NCI-H1105 (cell line): ENCODE data around the gene MFNG.
"Not testable (repeated sequence)": the region's sequence is repeated elsewhere in the genome, so short reads cannot be mapped to it uniquely, and the experiment has no call there.

Experiments
- DNase-seq: peaks from one replicate; lab custom pipeline; 2025; lab: John Stamatoyannopoulos, UW

The MFNG gene

DNA sequence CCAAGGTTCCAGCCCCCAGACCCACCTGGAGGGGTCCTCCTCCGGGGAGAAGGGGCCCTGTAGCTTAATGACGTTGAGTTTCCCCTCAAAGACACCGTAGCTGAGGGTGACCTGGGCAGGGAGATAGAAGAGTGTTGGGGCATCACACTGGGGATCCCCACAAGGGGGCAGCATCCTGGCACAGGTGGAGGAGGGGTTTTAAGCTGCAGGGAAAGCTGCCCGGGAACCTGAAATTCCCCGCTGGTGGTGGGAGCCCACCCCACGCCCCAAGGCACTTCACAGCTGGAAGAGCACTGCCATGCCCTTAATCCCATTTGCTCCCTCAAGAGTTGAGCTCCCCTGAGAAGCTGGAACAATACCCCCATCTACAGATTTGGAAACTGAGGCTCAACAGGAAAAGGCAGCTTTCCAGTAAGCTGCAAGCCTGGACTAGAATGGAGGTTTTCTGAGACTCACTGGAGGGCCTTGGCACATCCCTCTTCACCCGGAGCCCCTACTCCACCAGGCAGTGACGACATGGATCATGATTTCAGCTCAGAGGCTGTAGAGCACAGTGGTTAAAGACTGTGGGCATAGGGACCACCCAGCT is 13.7 kb downstream of the MFNG start:
- peak; percentile 6 for DNase-seq

DNA sequence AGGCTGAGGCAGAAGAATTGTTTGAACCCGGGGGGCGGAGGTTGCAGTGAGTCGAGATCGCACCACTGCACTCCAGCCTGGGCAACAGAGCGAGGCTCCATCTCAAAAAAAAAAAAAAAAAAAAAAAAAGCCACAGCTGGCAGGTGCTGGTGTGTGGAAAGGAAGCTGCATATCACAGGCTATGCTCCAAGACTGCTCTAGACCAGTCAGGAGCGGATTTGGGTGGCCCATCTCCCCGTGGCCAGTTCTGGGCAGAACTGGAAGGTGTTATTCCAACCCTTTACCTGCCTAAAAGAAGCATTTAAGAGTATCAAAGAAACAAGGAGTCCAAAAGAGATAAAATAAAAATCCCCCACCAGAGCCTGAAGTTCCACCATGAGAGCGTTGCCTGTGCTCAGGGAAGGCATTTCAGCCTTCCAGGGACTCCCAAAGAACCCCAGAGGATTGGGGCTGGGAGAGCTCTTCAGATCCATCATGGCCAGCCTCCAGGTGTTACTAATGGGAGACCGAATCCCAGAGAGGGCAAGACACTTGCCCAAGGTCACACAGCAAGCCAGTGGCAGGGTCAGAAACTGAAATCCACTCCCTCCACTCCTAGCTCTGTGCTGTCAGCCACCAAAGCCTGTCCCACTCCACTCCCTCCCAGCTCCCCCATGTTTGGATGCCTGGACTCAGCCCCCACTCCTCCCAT is 14.3 kb downstream of the MFNG start:
- DNase-seq, result no peak

DNA sequence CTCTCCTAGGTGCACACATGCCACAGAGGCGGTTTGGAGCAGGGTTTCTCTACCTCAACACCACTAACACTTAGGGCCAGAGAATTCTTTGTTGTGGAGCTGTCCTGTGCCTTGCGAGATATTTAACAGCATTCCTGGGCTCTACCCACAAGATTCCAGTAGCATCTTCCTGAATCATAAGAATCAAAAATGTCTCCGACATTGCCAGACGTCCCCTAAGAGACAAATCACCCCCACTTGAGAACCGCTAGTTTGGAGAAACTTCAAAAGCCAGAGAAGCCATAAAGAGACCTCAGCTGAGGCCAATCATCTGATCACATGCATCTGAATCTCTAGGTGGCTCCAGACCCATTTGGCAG is 16.1 kb downstream of the MFNG start:
- no peak for DNase-seq

DNA sequence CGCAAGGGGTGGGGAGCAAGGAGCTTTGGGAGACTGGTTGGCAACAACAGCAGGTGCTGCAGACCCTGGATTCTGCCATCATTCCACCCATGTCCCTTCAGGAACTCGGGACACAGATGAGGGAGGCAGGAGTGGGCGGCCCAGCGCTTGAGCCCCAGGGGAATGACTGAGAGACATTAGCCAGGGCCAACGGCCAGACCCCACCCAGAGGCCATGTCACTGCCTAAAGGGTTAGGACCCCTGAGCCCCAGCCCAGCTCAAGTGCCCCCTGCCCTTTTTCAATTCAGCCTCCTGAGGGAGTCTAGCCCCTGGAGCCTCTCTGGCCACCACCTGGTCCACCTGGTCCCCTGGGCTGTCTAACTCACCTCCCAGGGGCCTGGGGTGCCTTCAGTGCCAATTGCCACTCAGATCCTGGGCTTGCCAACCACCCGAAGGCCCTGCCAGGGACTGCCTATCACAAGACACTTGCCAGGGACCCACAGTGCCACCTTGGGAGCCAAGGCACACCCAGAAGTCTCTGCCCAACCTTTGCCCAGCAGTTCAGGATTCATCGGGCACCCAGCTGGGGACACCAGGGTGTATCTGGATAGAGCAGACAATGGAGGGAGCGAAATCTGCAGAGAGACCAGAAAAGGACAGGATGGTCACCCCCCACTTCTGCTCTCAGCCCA is 16.6 kb downstream of the MFNG start:
- DNase-seq, result no peak

DNA sequence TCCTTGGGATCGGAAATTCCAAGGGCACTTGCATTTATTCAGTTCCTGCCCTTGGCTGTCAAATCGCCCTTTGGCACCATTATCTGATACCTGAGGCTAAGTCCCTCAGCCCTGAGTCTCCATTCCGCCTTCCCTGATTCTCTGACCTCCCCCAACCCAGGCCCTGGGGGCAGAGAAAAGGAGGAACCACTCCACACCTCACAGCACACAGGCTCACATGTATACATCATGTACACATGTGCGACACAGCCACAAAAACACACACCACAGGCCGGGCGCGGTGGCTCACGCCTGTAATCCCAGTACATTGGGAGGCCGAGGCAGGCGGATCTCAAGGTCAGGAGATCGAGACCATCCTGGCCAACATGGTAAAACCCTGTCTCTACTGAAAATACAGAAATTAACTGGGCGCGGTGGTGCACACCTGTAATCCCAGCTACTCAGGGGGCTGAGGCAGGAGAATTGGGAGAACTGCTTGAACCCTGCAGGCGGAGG is 17.9 kb downstream of the MFNG start:
- DNase-seq, result not testable (repeated sequence)

DNA sequence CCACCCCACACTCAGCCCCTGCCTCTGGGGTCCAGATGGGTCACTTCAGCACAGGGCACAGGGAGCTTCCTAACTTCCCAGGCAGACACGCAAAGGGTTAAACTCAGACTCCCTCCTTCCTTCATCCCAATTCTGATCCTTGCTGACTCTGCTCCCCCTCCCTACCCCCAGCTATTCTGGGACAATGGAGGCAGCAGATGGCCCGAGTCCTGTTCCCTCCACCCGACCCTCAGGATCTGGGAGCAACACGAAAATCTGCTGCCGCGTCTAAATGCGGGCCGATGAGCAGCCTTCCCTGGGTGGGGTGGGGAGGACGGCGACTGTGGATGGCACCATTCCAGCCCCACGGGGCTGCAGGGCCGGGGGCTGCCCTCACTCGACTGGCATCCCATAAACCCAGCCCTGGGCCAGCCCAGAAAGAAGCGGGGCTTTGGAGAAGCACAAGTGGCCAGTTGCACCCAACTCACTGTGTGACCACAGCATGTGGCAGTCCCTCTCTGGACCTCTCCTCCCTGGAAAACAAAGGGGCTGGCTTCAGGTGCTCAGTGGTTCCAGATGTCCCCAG is 18.7 kb downstream of the MFNG start:
- DNase-seq, result no peak

DNA sequence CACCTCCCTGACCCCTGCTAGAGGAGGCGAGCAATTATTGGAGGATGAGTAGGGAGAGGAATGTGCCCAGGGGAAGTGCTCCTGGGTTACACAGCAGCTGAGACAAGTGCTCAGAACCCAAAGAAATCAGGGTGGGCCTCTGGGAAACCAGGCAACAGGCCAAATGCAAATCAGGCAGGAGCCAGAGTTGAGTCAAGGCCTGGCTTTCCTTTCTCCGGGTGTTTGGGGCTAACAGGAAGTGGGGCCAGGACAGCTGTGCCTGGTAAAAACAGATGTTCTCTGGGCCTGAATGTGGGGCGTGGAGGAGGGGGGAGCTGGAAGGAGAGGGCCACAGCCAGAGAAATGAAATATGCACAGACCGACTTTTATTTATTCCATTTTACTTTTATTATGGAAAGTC is 22.0 kb downstream of the MFNG start:
- DNase-seq, result no peak

DNA sequence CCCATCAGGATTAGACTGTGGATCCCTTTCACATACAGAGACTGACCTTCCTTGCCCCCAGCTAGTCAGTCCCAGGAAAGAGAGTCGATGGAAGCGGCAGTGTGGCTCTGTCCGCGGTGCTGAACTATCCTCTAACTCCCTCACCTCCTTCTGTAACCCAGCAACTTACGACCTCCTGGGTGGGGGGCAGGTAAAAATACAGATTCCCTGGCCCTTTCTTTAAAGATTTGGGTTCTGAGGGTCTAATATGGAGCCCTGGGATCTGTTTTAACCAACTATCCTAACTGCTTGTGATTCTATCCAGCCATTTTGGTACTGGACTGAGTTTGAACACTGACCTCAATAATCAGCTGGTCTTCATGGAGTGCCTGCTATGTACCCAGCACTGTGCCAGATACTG is 23.2 kb downstream of the MFNG start:
- DNase-seq, result no peak

DNA sequence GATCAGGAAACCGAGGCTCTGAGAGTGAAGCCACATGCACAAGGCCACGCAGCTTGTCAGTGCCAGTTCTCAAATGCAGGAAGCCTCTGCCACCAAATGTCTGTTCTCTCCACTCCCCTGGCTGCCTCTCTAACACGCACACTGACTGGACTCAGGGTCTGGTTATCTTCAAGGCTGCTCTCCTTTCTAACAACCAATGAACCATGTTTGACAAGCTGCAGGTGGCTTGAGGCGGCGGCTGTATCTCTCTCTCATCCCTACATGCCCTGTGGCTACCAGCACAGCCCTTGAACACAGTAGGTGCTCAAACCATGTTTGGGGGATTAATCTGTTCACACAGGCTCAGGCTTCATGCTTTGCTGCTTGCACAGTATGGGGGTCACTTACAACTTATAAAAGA is 23.7 kb downstream of the MFNG start:
- no peak for DNase-seq

DNA sequence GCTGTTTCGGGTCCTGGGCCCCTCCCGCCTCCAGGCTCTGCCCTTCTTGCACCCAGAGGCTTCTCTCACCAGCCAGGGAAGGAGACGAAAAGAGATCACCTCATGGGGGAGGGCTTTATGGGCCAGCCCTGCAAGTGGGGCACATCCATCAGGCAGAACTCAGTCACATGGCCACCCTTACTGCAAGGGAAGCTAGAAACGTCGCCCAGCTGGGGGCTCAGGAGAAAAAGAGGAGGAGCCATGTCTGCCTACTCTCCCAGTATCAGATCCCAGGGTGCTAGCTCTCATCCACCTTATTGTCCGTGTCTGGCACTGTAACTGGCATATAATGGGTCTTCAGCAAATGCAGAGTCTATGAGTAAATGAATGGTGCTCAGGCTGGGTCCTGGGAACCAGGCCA is 24.2 kb downstream of the MFNG start:
- DNase-seq, result no peak

DNA sequence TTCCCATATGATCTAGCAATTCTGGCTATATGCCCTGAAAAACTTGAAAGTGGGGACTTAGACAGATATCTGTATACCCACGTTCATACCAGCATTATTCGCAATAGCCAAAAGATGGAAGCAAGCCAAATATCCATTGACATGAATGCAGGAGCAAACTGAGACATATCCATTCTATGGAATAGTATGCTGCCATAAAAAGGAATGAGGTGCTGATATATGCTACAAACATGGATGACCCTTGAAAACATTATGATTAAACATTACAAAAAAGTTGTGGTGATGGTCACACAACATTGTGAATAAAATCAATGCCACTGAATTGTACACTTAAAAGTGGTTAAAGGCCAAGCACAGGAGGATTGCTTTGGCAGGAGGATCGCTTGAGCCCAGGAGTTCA is 25.5 kb downstream of the MFNG start:
- no peak for DNase-seq

DNA sequence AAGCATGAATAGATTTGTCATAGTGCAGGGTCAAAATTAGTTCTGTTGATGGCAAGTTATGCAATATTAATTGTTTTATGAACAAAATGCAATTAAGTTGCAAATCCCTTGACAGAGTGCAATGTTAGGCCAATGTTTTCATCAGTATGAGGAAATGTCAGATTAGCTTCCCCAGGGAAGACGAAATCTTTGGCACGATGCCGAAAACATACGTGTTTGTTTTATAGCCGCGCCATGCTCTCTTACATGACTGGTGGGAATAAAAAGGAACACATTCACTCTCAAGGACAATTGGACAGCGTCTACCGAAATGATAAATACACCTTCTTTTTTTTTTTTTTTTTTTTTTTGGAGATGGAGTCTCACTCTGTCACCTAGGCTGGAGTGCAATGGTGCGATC is 27.0 kb downstream of the MFNG start:
- peak; percentile 4 for DNase-seq

DNA sequence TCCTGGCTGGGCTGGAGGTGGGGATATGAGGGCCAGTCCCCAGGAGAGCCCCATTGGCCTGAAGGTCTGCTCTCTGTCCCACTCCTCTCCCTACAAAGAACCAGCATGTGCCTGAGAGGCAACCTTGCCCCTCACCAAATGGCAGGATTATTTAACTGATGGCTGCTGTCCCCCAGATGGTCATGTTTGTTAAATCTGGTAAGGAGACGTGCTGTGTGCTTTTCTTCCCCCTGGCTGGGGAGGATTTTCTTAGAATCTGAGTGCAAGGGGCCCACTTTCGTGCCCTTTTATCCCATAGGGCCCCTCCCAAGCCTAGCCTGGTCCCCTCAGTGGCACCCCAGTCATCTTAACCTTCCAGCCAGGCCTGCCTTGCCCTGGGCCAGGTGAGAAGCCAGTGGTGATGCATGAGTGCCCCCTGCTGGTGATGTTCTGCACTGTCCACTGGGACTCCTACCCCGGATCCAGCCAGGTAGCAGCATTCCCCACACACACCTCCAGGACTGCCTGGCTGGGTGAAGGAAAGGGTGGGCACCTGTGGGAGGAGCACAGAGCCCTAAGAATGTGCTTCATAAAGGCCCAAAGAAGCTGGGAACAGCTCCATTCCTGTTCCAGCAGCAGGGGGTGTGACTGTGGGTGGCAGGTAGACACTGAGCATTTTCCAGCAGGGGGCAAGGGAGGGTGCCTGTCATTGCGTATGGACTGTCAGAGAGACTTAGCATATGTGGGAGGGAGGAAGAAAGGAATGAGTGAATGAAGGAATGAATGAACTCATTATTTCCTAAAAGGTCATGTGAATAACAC is 28.9 kb downstream of the MFNG start:
- peak; percentile 61 for DNase-seq

DNA sequence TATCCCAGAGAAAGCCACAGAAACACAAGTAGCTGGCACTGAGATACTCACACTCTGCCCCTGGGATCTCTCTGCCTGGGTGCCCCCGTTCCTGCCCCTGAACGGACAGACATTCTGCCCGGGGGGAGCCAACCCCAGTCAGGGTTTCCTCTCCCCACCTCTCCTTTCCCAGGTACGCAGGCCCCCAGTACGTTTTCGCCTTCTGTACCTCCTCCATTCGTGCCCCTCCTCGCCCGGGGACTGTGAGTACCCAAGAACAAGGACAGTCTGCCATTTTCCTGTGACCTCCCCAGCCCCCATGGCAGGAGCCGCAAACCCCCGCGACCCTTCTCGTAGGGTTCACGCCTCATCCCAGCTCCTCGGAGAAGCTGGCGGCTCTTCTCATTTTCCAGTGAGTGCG is 29.8 kb downstream of the MFNG start:
- DNase-seq, result no peak

DNA sequence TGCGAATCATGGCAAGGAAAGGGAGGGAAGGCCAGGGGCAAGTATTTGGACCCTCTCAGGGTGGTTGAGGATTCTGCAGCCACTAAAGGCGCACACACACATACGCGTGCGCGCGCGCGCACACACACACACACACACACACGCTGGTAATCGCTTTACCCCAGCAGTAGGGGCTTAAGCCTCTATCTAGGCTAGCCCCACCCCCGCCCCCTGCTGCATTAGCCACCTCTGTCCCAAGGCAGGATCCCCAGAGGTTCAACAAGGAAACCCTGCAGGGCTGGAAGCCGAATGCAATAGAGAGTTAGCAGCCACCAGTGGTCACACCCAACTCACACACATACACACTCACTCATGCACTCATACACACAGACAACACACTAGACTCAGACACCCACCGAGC is 30.3 kb downstream of the MFNG start:
- DNase-seq, result no peak

DNA sequence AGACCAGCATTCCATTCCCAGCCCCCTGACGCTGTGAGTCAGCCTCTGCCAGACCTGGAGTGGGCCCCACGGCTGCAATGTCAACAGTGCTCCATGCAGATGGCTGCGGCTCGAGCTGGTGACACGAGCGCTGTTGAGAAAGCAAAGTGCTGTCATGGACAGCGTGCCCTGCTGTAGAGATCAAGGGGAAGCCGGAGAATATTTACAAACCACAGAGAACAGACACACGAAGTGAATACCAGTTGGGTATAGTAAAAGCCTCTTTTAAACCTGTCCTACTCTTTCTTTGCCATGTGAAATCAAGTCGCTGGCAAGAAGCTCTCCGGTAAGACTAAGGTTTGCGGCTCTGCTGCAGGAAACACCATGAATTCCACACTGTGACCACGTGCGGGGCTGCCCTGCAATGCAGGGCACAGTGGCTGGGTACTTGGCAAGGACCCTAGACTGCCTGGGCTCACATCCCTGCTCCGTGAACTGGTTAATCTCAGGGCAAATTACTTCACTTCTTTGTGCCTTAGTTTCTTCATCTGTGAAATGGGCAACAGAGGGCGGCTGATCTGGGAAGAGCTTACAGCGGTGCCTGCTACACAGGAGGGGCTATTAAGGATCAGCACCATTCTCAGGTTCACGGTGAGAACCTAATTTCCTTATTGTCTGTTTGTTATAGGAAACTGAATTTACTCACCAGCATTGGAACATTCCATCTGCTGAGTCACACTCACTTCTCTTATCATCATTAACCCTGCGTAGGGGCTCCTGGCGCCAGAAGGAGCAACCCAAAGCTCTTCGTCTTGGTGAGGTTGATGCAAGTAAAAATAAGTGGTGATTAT is 31.1 kb downstream of the MFNG start:
- no peak for DNase-seq

DNA sequence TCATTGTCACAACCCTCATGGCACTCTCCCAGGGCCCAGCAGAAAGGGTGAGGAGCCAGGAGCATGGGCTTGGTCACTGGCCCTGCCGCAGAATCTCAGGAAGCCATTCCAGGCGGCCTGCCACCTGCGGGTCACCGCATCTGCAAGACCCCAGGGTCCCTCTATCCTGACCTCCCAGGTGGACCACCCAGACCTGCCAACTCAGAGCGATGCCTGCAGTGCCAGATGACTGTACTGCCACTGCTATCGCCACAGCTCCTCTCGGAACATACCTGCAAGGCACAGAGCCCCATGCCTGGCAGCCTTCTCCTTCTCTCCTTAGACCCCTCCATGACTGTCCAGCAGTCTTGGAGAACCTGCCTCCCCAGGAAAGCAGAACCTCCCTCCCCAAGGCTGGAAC is 32.5 kb downstream of the MFNG start:
- no peak for DNase-seq

DNA sequence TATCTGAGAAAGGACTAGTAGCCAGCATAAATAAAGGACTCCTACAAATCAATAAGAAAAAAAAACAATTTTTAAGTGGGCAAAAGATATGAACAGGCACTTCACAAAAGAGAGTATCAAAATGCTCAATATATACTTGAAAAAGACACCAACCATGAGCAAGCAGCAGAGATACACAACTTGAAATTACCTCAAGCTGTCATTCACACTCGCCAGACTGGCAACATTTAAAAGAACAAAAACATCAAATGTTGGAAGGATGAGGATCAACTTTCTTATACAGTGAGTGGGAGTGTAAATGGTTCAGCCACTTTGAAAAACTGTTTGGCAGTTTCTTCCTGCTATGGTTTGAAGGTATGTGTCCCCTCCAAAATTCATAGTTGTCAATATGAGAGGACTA is 35.0 kb downstream of the MFNG start:
- DNase-seq, result no peak

DNA sequence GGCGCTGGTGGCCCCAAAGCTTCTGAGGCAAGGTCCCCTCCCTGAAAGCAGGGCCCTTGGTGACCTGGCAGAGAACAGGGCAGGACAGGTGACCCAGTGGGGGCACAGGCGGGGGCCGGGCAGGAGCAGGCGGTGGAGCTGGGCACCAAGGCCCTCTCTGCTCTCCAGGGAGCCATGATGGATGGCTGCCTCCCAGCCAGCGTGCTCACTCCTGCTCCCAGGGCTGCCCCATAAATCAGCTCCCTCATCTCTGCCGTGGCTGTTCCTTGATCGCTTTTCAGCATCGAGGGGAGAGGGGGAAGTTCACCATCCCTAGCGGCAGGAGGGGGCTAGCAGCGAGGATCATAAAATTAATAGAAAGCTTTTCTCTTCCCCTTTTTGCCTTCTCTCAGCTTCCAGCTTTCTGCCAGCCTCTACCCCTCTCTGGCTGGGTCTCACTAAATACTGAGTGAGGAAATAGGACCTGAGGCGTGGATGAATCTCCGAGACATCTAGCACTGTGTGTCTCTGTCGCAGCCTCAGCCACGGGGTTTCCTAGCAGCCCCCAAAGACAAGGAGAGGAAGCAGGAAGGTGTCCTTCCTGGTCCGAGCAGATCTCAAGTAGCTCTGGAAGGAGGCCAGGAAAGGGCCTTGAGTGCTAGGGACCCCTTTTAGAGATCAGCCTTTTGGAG is 36.7 kb downstream of the MFNG start:
- DNase-seq, result no peak

DNA sequence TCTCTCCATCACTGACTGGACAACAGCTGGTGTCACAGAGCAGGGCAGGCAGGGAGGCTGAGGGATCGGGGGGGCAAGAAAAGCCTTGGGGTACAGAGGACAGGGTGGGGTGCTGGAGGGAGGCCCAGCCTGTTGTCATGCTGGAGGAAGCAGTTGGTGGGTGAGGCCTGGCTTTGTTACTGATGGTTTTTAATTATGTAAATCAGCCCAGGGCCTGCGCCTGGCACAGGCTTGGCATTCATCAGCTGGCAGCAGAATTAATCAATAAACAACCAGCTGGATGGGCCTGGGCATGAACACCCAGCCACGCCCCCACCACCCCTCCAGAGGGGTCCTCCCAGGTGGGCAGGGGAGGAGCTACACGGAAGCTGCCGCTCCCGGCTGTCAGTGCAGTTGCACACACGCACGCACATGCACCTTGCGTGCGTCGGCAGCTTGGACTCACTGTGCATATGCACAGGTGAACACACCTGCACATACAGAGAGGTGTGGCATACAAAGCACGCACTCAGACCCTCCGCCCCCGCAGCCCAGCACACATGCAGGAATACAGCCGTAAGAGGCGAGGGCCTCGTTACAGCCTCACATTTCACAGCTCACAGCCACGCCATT is 37.6 kb downstream of the MFNG start:
- DNase-seq, result peak; percentile 83

DNA sequence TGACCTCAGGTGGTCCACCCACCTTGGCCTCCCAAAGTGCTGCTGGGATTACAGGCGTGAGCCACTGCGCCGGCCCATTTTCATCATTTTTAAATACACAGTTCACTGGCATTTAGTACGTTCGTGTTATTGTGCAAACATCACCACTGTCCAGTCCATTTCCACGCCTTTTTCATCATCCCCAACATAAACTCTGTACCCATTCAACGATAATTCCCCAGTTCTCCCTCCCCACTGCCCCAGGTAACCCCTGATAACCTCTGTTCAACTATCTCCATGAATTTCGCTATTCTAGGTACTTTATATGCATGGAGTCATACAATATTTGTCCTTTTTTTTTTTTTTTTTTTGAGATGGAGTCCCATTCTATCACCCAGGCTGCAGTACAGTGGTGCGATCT is 40.7 kb downstream of the MFNG start:
- DNase-seq, result no peak
